ENCODE results near the gene NLK.
A peak's percentile ranks its signal among the peaks of the same experiment; 100 is the strongest.
"Not testable (repeated sequence)": the region's sequence is repeated elsewhere in the genome, so short reads cannot be mapped to it uniquely, and the experiment has no call there.

Gene NLK

DNA sequence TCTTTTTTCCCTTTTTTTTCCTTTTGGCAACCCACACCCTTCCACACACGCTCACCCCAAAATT lies at the start of gene NLK:
Gene NLK, plus strand, starts transcription at position 21 of the 64 bp plus-strand sequence. CDS start 197 bp downstream, outside the sequence.
- no peak for DNase-seq

DNA sequence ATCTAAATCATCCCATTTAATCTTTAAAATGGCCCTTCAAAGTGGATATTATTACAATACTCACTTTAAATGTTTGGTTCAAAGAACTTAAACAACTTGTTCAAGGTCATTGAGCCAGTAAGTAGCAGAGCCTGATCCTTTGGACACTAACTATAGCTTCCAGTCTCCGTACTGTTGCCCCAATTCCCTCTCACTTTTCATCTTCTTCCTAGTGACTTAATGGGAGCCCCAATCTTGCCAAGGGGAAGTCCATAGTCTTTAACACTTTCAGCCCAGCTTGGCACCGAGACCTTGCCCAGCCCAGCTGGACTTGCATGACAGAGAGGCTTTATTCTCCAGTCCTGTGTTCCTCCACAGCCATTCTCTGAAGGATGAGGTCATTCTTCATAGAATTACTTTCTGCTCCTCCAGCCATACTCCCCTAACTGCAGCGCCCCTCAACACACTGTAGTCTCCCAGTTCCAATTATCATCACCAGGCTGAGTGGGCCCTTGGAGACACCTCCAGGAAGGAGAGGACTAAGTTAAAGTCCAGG lies 49.2 kb upstream of the NLK start:
- no peak for DNase-seq

- DNase-seq: peak; percentile 2
Measured at GRCh38 chr17:27993723-27994310, 48.7 kb upstream of the NLK start.

DNA sequence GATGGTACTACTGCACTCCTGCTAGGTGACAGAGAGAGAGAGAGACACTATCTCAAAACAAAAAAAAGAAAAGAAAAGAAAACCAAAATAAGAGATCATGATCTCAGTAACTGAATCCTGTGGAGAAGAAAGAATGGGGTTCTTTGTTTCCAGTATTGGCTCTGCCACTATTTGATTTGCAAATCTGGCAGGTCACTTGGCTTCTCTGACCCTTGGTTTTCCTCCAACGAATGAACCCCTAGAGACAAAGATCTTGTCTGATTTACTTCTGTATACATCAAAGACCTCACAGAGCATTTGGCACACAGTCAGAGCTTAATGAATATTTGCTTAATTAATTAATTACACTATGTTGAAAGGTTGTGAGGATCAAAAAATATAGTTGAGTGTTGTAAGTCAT lies 47.9 kb upstream of the NLK start:
- no peak for DNase-seq

GRCh38 chr17:27995554-27995953 lies 46.9 kb upstream of the NLK start:
- DNase-seq: no peak

GRCh38 chr17:27996202-27997043 lies 46.1 kb upstream of the NLK start:
- no peak for DNase-seq

- DNase-seq: no peak
Measured at GRCh38 chr17:27997044-27997401, 45.5 kb upstream of the NLK start.

GRCh38 chr17:27997522-27997921 lies 45.0 kb upstream of the NLK start:
- no peak for DNase-seq

DNA sequence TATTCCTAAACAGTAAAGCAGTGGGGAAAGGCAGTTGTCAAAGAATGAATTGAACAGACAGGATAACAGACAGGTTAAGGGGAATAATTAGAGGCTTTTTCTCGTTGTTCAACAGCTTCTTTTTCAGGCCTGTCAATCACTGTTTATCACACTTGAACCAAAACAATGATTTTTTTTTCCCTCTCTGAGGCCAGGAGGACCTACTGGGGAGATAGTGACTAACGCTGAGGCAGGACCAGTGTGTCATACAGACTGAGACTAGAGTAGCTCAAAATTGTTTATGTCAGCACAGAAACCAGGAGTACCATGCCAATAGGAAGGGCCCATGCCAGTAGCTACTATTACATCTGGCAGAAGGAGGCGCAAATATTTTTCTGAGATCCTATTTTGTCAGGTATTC lies 41.3 kb upstream of the NLK start:
- DNase-seq: no peak

DNA sequence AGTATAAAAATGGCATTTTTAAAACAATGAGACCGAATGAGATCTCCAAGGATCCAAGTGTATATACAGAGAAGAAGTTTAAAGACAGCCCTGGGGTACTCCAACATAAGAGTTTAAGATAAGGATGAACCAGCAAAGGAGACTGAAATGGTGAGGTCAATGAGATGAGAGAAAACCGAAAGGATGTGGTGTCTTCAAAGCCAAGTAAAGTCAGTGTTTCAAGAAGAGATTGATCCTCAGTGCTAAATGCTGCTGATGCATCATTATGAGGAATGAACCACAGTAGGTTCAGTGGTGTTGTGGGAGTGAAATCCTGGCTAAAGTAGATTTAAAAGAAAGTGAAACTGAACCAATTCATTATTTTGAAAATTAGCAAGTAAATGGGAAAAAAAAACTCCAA lies 38.1 kb upstream of the NLK start:
- DNase-seq: no peak

GRCh38 chr17:28007925-28008324 lies 34.6 kb upstream of the NLK start:
- not testable (repeated sequence) for DNase-seq

GRCh38 chr17:28008513-28008912 lies 34.0 kb upstream of the NLK start:
- peak; percentile 19 for DNase-seq

GRCh38 chr17:28010406-28010805 lies 32.1 kb upstream of the NLK start:
- no peak for DNase-seq

GRCh38 chr17:28018439-28019070 lies 23.9 kb upstream of the NLK start:
- no peak for DNase-seq

- no peak for DNase-seq
Measured at GRCh38 chr17:28020515-28020914, 22.0 kb upstream of the NLK start.

- no peak for DNase-seq
Measured at GRCh38 chr17:28029044-28029443, 13.4 kb upstream of the NLK start.

DNA sequence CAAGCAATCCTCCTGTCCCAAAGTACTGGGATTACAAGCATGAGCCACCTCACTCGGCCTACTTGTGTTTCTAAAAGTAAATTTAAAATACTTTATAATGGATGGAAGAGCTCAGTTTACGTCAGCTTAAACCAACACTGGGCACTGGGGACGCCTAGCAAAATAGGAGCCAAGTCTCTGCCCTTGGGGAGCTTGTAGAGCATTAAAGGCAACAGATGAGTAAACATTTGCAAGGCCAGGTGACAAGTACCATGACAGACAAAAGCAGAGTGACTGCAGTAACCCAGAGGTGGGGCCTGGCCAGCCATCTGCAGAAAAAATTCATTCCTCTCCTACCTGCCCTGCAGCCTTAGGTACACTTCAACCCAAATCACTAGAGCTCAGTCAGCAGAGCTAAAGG lies 12.1 kb upstream of the NLK start:
- no peak for DNase-seq

DNA sequence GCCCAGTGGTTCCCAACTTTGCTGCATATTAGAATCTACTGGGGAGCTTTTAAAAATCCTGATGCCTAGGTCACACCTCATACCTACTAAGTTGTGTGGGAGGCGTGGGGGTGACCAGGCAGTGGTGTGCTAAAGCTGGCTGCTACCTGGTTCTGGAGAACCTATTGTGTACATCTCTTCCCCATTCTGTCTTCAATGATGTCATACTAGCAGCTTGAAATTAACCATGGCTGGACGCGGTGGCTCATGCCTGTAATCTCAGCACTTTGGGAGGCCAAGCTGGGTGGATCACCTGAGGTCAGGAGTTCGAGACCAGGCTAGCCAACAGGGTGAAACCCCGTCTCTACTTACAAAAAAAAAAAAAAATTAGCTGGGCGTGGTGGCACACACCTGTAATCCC lies 11.3 kb upstream of the NLK start:
- no peak for DNase-seq

- peak; percentile 48 for DNase-seq
Measured at GRCh38 chr17:28033972-28034714, 8.3 kb upstream of the NLK start.

GRCh38 chr17:28035452-28035851 lies 7.0 kb upstream of the NLK start:
- DNase-seq: not testable (repeated sequence)

DNA sequence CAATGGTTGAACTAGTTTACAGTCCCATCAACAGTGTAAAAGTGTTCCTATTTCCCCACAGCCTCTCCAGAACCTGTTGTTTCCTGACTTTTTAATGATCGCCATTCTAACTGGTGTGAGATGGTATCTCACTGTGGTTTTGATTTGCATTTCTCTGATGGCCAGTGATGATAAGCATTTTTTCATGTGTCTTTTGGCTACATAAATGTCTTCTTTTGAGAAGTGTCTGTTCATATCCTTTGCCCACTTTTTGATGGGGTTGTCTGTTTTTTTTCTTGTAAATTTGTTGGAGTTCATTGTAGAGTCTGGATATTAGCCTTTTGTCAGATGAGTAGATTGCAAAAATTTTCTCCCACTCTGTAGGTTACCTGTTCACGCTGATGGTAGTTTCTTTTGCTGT lies 6.6 kb upstream of the NLK start:
- not testable (repeated sequence) for DNase-seq

DNA sequence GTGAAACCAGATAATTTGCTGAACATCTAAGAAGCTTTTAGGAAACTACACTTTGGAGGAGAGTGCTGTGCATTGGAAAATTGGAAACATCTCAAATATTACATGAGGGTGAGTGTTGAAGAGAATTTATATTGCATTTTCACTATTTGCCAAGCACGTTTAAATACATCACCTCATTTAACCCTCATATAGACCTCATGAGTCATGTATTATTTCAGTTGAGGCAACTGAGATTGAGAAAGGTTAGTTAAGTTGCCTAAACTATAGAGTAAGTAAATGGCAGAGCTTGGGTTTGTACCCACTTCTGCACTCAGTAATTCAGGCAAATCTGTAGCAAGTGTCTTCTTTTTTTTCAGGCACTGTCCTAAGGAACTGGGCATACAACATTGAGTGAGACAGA lies 3.7 kb upstream of the NLK start:
- DNase-seq: peak; percentile 36

DNA sequence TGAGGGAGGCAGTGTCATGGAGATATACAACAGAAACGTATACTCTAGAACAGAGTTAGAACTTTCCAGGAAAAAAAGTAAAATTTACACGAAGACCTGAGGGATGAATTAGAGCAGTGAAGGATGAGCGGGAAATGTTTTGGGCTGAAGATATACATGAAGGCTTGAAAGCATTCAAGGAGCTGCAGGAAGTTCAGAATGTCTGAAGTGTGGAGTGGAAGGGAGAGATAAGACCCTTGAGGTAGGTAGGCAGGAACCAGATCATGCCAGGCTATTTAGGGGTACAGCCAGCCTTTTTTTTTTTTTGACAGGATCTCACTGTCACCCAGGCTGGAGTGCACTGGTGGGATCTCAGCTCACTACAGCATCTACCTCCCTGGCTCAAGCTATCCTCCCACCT lies 3.2 kb upstream of the NLK start:
- no peak for DNase-seq

- DNase-seq: no peak
Measured at GRCh38 chr17:28040406-28040805, 2.1 kb upstream of the NLK start.

All from suppressor macrophage treated with lipopolysaccharide for 4 hours (primary cell).